GM13976 (cell line): ENCODE data around the gene EIF4G3.

Source experiments
- DNase-seq: peaks from one replicate; pipeline ENCODE4 v3.0.0; 2012; ENCODE audit warnings: low spot score
- in situ Hi-C: fragments of 300-500 bp; cut with MboI; formaldehyde crosslinking; loops from one replicate; pipeline ENCODE4 v1.12.0; 2022; ENCODE audit warnings: low sequenced_read_pairs, mixed read lengths, inconsistent platforms; ENCODE audit not compliant: unreplicated experiment
- TF ChIP-seq, protein P1 (sequence below): IDR thresholded peaks from 2 replicates; pipeline ENCODE4 v1.5.1; 2012; ENCODE audit warnings: borderline replicate concordance, mild to moderate bottlenecking; ENCODE audit not compliant: insufficient read depth; ENCODE audit errors: extremely low read depth, missing control alignments, control extremely low read depth

Gene EIF4G3

DNA sequence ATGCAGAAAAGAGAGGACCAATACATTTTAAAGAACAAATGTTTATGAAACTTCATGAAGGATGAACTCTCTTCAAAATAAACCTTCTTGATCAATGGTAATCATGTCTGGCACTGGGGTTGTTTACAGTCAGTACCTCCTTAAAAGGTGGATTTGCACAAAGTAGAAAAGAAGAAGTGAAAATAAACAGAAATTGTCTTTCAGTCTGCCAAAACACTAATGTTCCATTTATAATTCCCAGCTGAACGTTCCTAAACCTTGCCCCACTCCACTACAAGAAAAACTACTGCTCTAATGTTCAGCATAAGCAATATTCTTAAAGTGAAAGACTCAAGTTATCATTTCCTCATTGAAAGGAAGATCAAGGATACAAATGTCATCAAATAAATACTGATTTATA, 86.2 kb downstream of the EIF4G3 start:
- DNase-seq = no peak
- TF ChIP-seq, protein P1, sequence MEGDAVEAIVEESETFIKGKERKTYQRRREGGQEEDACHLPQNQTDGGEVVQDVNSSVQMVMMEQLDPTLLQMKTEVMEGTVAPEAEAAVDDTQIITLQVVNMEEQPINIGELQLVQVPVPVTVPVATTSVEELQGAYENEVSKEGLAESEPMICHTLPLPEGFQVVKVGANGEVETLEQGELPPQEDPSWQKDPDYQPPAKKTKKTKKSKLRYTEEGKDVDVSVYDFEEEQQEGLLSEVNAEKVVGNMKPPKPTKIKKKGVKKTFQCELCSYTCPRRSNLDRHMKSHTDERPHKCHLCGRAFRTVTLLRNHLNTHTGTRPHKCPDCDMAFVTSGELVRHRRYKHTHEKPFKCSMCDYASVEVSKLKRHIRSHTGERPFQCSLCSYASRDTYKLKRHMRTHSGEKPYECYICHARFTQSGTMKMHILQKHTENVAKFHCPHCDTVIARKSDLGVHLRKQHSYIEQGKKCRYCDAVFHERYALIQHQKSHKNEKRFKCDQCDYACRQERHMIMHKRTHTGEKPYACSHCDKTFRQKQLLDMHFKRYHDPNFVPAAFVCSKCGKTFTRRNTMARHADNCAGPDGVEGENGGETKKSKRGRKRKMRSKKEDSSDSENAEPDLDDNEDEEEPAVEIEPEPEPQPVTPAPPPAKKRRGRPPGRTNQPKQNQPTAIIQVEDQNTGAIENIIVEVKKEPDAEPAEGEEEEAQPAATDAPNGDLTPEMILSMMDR = no peak
- in situ Hi-C loops = no loop called here

DNA sequence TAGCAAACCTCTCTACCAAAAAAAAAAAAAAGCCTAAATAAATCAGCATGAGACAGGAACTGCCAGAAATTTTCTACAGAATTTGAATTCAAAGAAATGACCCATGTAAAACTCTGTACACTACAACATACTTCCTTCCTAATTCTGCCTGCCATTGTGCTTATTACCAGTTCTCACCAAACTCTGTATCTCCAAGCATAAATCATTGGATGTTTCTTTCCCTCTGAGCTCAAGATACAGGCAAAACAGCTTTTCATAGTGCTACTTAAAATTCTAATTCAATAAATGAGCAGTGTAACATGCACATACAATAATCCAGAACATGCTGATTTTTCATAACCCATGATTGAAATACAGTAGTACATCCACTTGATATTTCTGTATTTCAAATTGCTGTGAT, 87.0 kb downstream of the EIF4G3 start:
- in situ Hi-C loops = no loop called here
- no peak for DNase-seq
- TF ChIP-seq, protein P1 = no peak

- in situ Hi-C loops = no loop called here
- TF ChIP-seq, protein P1 = no peak
- DNase-seq = no peak
Observed at GRCh38 chr1:21089299-21089698, 87.4 kb downstream of the EIF4G3 start.

DNA sequence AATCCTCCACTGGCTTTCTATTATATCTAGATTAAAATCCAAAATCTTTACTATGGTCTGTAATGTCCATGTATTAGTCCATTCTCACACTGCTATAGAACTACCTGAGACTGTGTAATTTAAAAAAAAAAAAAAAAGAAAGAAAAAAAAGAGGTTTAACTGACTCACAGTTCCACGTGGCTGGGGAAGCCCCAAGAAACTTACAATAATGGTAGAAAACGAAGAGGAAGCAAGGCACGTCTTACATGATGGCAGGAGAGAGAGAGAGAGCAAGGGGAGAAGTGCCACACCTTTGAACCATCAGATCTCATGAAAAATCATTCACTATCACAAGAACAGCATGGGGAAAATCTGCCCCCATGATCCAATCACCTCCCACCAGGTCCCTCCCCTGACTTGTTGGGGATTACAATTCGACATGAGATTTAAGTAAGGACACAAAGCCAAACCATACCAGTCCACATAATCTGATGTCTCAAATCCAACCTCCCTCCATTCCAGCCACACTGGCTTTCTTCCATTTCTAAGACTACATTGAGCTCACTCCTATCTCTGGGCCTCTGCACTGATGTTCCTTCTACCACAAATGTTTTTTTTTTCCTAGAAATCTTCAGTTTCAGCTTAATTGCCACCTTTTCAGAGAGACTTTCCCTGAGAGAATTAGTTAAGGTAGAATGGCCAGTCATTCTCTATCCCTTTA, 92.4 kb downstream of the EIF4G3 start:
- TF ChIP-seq, protein P1 = no peak
- no peak for DNase-seq
- in situ Hi-C loops = no loop called here

- in situ Hi-C loops = no loop called here
- TF ChIP-seq, protein P1 = no peak
Observed at GRCh38 chr1:21082073-21082472, 94.6 kb downstream of the EIF4G3 start.

DNA sequence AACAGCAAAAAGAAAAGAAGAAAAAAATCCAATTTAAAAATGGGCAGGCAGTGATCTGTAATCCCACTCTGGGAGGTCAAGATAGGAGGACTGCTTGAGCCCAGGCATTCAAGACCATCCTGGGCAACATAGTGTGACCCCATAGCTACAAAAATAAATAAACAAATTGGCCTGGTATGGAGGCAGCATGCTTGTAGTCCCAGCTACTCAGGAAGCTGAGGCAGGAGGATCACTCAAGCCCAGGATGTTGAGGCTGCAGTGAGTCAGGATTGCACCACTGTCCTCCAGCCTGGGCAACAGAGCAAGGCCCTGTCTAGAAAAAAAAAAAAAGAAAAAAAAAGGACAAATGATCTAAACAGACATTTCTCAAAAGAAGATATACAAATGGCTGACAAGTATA, 99.6 kb downstream of the EIF4G3 start:
- no peak for DNase-seq
- in situ Hi-C loops = no loop called here
- TF ChIP-seq, protein P1 = no peak

More at GRCh38 chr1:21082073-21082472, 94.6 kb downstream of the EIF4G3 start:
- no peak for DNase-seq
